HepG2 (cell line): ENCODE results near the gene TUBB4A. TPM values are rescaled to one million over a fixed set of nuclear protein-coding genes. Genes with fewer than 3 reads are reported as not detected.

Experiments
- ATAC-seq: fragments of 200-7000 bp; cut with Tn5 transposase; 3 replicates; pipeline ENCODE4 v1.9.1; 2020; ENCODE audit warnings: mild to moderate bottlenecking, moderate library complexity
- BruUV-seq: library from RNA; stranded (reverse); fragments of 400-500 nt; replicated peaks from 2 replicates; lab custom pipeline; 2021; lab: Mats Ljungman, UMichigan
- CTCF ChIA-PET: fragments of 300-600 bp; formaldehyde crosslinking; extraction: SDS; loops from one replicate; lab custom pipeline; 2021; ENCODE audit warnings: low total read pairs, inconsistent platforms, low intra/inter-chr PET ratio; lab: Yijun Ruan, JAX
- POLR2A ChIA-PET: fragments of 350-600 bp; sonication (Branson Sonifier 250); formaldehyde crosslinking; loops from one replicate; lab custom pipeline; 2020; ENCODE audit warnings: antibody characterized with exemption, inconsistent platforms; lab: Yijun Ruan, JAX
- DNase-seq: peaks from one replicate; pipeline ENCODE4 v3.0.0-alpha.2; 2015; ENCODE audit warnings: low spot score
- FAIRE-seq: peaks from 3 replicates; lab custom pipeline; 2011; peaks lifted over from hg19 to GRCh38; lab: Jason Lieb, UNC
- H2AFZ ChIP-seq: one replicate; pipeline ENCODE4 v1.6.1; 2011; ENCODE audit warnings: low read length, inconsistent platforms
- H3K27ac ChIP-seq: fragments of 300-600 bp; 3 replicates; pipeline ENCODE4 v1.8.0; 2011; ENCODE audit warnings: mixed run types, mild to moderate bottlenecking, mixed read lengths, low read length, inconsistent platforms; ENCODE audit not compliant: insufficient read depth; ENCODE audit errors: extremely low read length
- H3K27me3 ChIP-seq, 2 experiments: fragments of 200-600 bp in 1 of 2; 2 replicates in 1 of 2; 3 replicates in 1 of 2; pipeline versions ENCODE4 v1.6.0 to v1.8.0; 2011; ENCODE audit warnings: low read length in 2 of 2, mild to moderate bottlenecking in 2 of 2, moderate library complexity in 2 of 2, inconsistent platforms in 1 of 2; ENCODE audit not compliant: insufficient read depth in 2 of 2, control insufficient read depth in 1 of 2
- H3K36me3 ChIP-seq, 2 experiments: fragments of 200-600 bp in 1 of 2; replicated peaks in 1 of 2; 2 replicates in 1 of 2; 3 replicates in 1 of 2; pipeline versions ENCODE4 v1.5.1 to v1.8.0; 2011; ENCODE audit warnings: low read length in 2 of 2, inconsistent platforms in 1 of 2; ENCODE audit not compliant: insufficient read depth in 2 of 2, control insufficient read depth in 1 of 2
- H3K4me1 ChIP-seq: 2 replicates; pipeline ENCODE4 v1.5.1; 2012; ENCODE audit warnings: low read length, inconsistent platforms; ENCODE audit not compliant: insufficient read depth
- H3K4me2 ChIP-seq: 2 replicates; pipeline ENCODE4 v1.6.0; 2011; ENCODE audit warnings: low read depth, low read length, inconsistent platforms
- H3K4me3 ChIP-seq, 3 experiments: fragments of 200-600 bp in 1 of 3; sonication (generic), shearing (Covaris generic) in 1 of 3; replicated peaks in 1 of 3; 2 replicates each; pipeline ENCODE4 v1.5.1; 2011 to 2016; ENCODE audit warnings: low read length in 3 of 3, inconsistent platforms in 2 of 3, low read depth in 2 of 3, mild to moderate bottlenecking in 2 of 3, control low read depth in 1 of 3, mixed read lengths in 1 of 3; ENCODE audit not compliant: insufficient read depth in 1 of 3
- H3K79me2 ChIP-seq: one replicate; pipeline ENCODE4 v1.6.1; 2011; ENCODE audit warnings: low read length, inconsistent platforms; ENCODE audit not compliant: insufficient read depth
- H3K9ac ChIP-seq: 2 replicates; pipeline ENCODE4 v1.6.0; 2011; ENCODE audit warnings: mild to moderate bottlenecking, low read depth, low read length, inconsistent platforms; ENCODE audit not compliant: insufficient read depth
- H3K9me3 ChIP-seq: 2 replicates; pipeline ENCODE4 v1.5.1; 2012; ENCODE audit warnings: mild to moderate bottlenecking, low read length
- H4K20me1 ChIP-seq: 2 replicates; pipeline ENCODE4 v1.6.0; 2011; ENCODE audit warnings: inconsistent platforms, mild to moderate bottlenecking, low read length, moderate library complexity; ENCODE audit not compliant: insufficient read depth
- KAT8 ChIP-seq: IDR thresholded peaks from 2 replicates; pipeline ENCODE4 v1.6.1; 2016; ENCODE audit warnings: missing genetic modification reagents, missing compliant biosample characterization
- KLF15 ChIP-seq: sonication (generic); formaldehyde crosslinking; IDR thresholded peaks from 2 replicates; pipeline ENCODE4 v1.8.1; 2023; ENCODE audit warnings: borderline replicate concordance, mild to moderate bottlenecking, inconsistent platforms, missing genetic modification reagents, mixed read lengths
- SALL2 ChIP-seq: sonication (generic); formaldehyde crosslinking; IDR thresholded peaks from 2 replicates; pipeline ENCODE4 v1.8.1; 2023; ENCODE audit warnings: mild to moderate bottlenecking, missing genetic modification reagents, inconsistent platforms
- SAP130 ChIP-seq: IDR thresholded peaks from 2 replicates; pipeline ENCODE4 v1.6.1; 2016; ENCODE audit warnings: low read depth
- SOX6 ChIP-seq, 2 experiments: fragments of 450-650 bp in 1 of 2; sonication (generic) in 1 of 2; formaldehyde crosslinking in 1 of 2; IDR thresholded peaks; 2 replicates each; pipeline versions ENCODE4 v1.4.0 to v1.6.1; 2017 to 2020; ENCODE audit warnings: antibody characterized with exemption in 1 of 2, mild to moderate bottlenecking in 1 of 2, missing genetic modification reagents in 1 of 2
- U2AF1 ChIP-seq: fragments of 200-400 bp; formaldehyde crosslinking; optimal IDR thresholded peaks from 2 replicates; pipeline ENCODE3; 2017; ENCODE audit warnings: mild to moderate bottlenecking, low read depth, low read length
- YEATS2 ChIP-seq: sonication (generic); formaldehyde crosslinking; IDR thresholded peaks from 2 replicates; pipeline ENCODE4 v1.4.0; 2020; ENCODE audit warnings: missing genetic modification reagents, borderline replicate concordance
- ZNF10 ChIP-seq: sonication (generic); formaldehyde crosslinking; IDR thresholded peaks from 2 replicates; pipeline ENCODE4 v1.4.0; 2020; ENCODE audit warnings: mild to moderate bottlenecking, low read depth, missing genetic modification reagents, borderline replicate concordance
- ZNF335 ChIP-seq: sonication (generic); formaldehyde crosslinking; IDR thresholded peaks from 2 replicates; pipeline ENCODE4 v1.4.0; 2020; ENCODE audit warnings: missing genetic modification reagents
- ZNF709 ChIP-seq: sonication (generic); formaldehyde crosslinking; IDR thresholded peaks from 2 replicates; pipeline ENCODE4 v1.5.0; 2020; ENCODE audit warnings: mild to moderate bottlenecking, missing genetic modification reagents
- WGBS: methylation state at CpG from one replicate; pipeline ENCODE4 v1.1.6; 2017; ENCODE audit warnings: low lambda C conversion rate; 5-methylcytosine and 5-hydroxymethylcytosine counted together
- in situ Hi-C: cut with HindIII; loops from 2 replicates; pipeline ENCODE4 v1.10.0; 2017; ENCODE audit warnings: low pct_unique_long_range_greater_than_20kb; ENCODE audit not compliant: extremely low pct_ligation_motif_present
- intact Hi-C: fragments of 100-400 bp; cut with micrococcal nuclease; formaldehyde crosslinking; loops from one replicate; pipeline ENCODE4 v1.10.0; 2022; ENCODE audit not compliant: unreplicated experiment
- polyA plus RNA-seq, 8 experiments: library from polyadenylated mRNA; depleted of rRNA in 3 of 8; stranded (reverse) in 7 of 8; unstranded in 1 of 8; fragments of >200 nt; fragmentation: Illumina TruSeq in 4 of 8; extraction: Trizol in 4 of 8; gene quantifications; 2 replicates each; pipeline versions ENCODE4 v1.2.1 to v1.2.3, GENCODE V29; 2011 to 2016; ENCODE audit warnings: low read depth in 4 of 8, missing spikeins in 1 of 8, mixed read lengths in 1 of 8; ENCODE audit not compliant: insufficient read depth in 1 of 8
- total RNA-seq, 5 experiments: library from RNA; depleted of rRNA; stranded (reverse); fragments of >200 nt; fragmentation: Illumina TruSeq; extraction: Trizol; gene quantifications; 2 replicates each; pipeline ENCODE4 v1.2.3, GENCODE V29; 2016; ENCODE audit warnings: low read depth in 1 of 5
- TF ChIP-seq, protein P1 (sequence below): sonication (generic); formaldehyde crosslinking; IDR thresholded peaks from 2 replicates; pipeline ENCODE4 v1.4.0; 2020; ENCODE audit warnings: missing genetic modification reagents
- TF ChIP-seq, protein P2 (sequence below): sonication (generic); formaldehyde crosslinking; IDR thresholded peaks from 2 replicates; pipeline ENCODE4 v1.4.0; 2020; ENCODE audit warnings: missing genetic modification reagents

Gene TUBB4A
- total and polyA plus RNA-seq, 2 of the 13 experiments (the other 11 are each of a cell fraction or from before 2014, with no cell fraction given), result not detected

DNA sequence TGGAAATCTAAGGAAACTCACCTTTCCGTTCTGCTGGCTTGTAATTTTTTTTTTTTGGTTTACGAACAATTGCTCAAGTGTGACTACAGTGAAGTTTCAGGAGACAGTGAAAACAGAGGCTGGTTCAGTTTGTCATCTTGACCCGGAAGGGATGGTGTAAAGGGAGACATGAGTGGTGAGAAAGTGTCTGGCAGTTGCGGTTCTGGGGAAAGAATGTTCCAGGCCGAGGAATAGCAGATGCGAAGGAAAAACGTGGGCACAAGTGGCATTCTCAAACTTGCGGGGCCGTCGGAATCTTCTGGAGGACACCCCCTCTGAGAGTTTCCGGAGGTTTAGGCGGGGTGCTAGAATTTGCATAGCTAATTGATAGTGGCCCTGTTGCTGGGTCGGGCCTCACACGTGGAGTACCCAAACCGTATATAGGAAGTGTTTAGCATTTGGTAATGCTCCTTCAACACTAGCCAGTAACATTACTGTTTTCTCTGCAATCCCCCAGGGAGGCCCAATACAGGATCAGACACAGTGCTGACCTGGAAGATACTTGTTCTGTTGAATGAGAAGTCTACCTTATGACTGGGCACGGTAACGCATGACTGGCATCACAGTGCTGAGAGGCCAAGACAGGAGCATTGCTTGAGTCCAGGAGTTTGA, 25.9 kb upstream of the TUBB4A start:
- Histone ChIP-seq H3K9me3 (no peaks in the 10 kb centered on the region), H3K4me2 (no peak overlapping the region), H3K4me1 (peaks cover 47% of the 10 kb centered on the region), H4K20me1 (no peaks in the 10 kb centered on the region), H3K27ac (no peak overlapping the region), H2AFZ (no peak overlapping the region), H3K36me3 (no peaks in the 10 kb centered on the region), H3K9ac (no peak overlapping the region), H3K4me3 (no peak overlapping the region), H3K27me3 (peaks cover 0 to 14% of the 10 kb centered on the region in 2 experiments; a peak in 3 of 5 replicates), H3K79me2 (no peaks in the 10 kb centered on the region)
- ChIA-PET POLR2A (no interaction called here), CTCF (no interaction called here)
- DNase-seq (no peak), FAIRE-seq (no peak), ATAC-seq (no peak; the same call in 2 of the 3 replicates)
- TF ChIP-seq ZNF10 (no peak), ZNF335 (CRISPR knock-in tag) (0 out of 2 replicates have a peak, but pooled peaks have one; percentile 16), KAT8 (CRISPR knock-in tag) (0 out of 2 replicates have a peak, but pooled peaks have one; percentile 7)
- in situ Hi-C loops, result no loop called here
- intact Hi-C loops, result no loop called here
- 65% methylated on average over 17 of the region's 17 CpGs for WGBS
- BruUV-seq, result no TSS peak

DNA sequence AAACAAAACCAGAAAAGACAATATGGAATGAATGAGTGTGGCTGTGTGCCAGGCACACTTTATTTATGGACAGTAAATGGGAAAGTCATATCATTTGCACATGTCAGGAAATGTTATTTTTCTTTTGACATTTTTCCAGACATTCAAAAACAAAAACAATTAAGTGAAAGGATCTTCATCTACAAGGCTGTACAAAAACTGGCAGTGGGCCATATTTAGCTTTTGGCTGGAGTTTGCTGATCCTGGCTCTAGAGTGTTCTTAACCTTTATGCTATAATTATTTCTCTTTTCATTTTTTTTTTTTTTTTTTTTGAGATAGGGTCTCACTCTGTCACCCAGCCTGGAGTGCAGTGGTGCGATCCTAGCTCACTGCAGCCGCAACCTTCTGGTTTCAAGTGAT, 22.2 kb upstream of the TUBB4A start:
- ChIA-PET POLR2A (no interaction called here), CTCF (no interaction called here)
- intact Hi-C loops (no loop called here), in situ Hi-C loops (no loop called here)
- ATAC-seq (no peak), FAIRE-seq (no peak), DNase-seq (no peak)
- BruUV-seq, result no TSS peak
- Histone ChIP-seq H3K9me3 (no peaks in the 10 kb centered on the region), H3K36me3 (no peaks in the 10 kb centered on the region), H3K27ac (no peak overlapping the region), H3K9ac (no peak overlapping the region), H3K4me3 (no peak overlapping the region), H4K20me1 (no peaks in the 10 kb centered on the region), H3K79me2 (no peaks in the 10 kb centered on the region), H3K27me3 (no peaks in the 10 kb centered on the region), H3K4me2 (no peak overlapping the region), H3K4me1 (peaks cover 22% of the 10 kb centered on the region), H2AFZ (no peak overlapping the region)
- 61% methylated on average over 2 of the region's 2 CpGs for WGBS
- TF ChIP-seq U2AF1 (no peak), SAP130 (CRISPR knock-in tag) (no peak), SOX6 (IDR thresholded peaks at IDR 0.05) (no peak), SOX6 (CRISPR knock-in tag; IDR thresholded peaks at IDR 0.05) (no peak), ZNF10 (no peak), KLF15 (CRISPR knock-in tag) (no peak), YEATS2 (CRISPR knock-in tag) (no peak), ZNF709 (CRISPR knock-in tag) (no peak), SALL2 (CRISPR knock-in tag) (no peak)
- TF ChIP-seq, protein P1, sequence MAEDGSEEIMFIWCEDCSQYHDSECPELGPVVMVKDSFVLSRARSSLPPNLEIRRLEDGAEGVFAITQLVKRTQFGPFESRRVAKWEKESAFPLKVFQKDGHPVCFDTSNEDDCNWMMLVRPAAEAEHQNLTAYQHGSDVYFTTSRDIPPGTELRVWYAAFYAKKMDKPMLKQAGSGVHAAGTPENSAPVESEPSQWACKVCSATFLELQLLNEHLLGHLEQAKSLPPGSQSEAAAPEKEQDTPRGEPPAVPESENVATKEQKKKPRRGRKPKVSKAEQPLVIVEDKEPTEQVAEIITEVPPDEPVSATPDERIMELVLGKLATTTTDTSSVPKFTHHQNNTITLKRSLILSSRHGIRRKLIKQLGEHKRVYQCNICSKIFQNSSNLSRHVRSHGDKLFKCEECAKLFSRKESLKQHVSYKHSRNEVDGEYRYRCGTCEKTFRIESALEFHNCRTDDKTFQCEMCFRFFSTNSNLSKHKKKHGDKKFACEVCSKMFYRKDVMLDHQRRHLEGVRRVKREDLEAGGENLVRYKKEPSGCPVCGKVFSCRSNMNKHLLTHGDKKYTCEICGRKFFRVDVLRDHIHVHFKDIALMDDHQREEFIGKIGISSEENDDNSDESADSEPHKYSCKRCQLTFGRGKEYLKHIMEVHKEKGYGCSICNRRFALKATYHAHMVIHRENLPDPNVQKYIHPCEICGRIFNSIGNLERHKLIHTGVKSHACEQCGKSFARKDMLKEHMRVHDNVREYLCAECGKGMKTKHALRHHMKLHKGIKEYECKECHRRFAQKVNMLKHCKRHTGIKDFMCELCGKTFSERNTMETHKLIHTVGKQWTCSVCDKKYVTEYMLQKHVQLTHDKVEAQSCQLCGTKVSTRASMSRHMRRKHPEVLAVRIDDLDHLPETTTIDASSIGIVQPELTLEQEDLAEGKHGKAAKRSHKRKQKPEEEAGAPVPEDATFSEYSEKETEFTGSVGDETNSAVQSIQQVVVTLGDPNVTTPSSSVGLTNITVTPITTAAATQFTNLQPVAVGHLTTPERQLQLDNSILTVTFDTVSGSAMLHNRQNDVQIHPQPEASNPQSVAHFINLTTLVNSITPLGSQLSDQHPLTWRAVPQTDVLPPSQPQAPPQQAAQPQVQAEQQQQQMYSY, result no peak
- TF ChIP-seq, protein P2, sequence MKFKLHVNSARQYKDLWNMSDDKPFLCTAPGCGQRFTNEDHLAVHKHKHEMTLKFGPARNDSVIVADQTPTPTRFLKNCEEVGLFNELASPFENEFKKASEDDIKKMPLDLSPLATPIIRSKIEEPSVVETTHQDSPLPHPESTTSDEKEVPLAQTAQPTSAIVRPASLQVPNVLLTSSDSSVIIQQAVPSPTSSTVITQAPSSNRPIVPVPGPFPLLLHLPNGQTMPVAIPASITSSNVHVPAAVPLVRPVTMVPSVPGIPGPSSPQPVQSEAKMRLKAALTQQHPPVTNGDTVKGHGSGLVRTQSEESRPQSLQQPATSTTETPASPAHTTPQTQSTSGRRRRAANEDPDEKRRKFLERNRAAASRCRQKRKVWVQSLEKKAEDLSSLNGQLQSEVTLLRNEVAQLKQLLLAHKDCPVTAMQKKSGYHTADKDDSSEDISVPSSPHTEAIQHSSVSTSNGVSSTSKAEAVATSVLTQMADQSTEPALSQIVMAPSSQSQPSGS (CRISPR knock-in tag), result no peak
